ENCODE results near the gene ADGRG6.

The ADGRG6 gene

GRCh38 chr6:142374091-142374770, 72.4 kb downstream of the ADGRG6 start:
- DNase-seq (ENCODE audit: low read depth in 1 of 2, low spot score in 1 of 2): no peak

- no peak for DNase-seq (ENCODE audit: low read depth in 1 of 2, low spot score in 1 of 2)
Measured at GRCh38 chr6:142374965-142375733, 73.3 kb downstream of the ADGRG6 start.

GRCh38 chr6:142376115-142376514, 74.3 kb downstream of the ADGRG6 start:
- DNase-seq (ENCODE audit: low read depth in 1 of 2, low spot score in 1 of 2): no peak

- DNase-seq (ENCODE audit: low read depth in 1 of 2, low spot score in 1 of 2): no peak
Measured at GRCh38 chr6:142376800-142377496, 75.1 kb downstream of the ADGRG6 start.

GRCh38 chr6:142377497-142377848, 75.7 kb downstream of the ADGRG6 start:
- DNase-seq (ENCODE audit: low read depth in 1 of 2, low spot score in 1 of 2): no peak

GRCh38 chr6:142378138-142378875, 76.5 kb downstream of the ADGRG6 start:
- no peak for DNase-seq (ENCODE audit: low read depth in 1 of 2, low spot score in 1 of 2)

- no peak for DNase-seq (ENCODE audit: low read depth in 1 of 2, low spot score in 1 of 2)
Measured at GRCh38 chr6:142380626-142381025, 78.8 kb downstream of the ADGRG6 start.

- no peak for DNase-seq (ENCODE audit: low read depth in 1 of 2, low spot score in 1 of 2)
Measured at GRCh38 chr6:142381181-142381580, 79.4 kb downstream of the ADGRG6 start.

DNA sequence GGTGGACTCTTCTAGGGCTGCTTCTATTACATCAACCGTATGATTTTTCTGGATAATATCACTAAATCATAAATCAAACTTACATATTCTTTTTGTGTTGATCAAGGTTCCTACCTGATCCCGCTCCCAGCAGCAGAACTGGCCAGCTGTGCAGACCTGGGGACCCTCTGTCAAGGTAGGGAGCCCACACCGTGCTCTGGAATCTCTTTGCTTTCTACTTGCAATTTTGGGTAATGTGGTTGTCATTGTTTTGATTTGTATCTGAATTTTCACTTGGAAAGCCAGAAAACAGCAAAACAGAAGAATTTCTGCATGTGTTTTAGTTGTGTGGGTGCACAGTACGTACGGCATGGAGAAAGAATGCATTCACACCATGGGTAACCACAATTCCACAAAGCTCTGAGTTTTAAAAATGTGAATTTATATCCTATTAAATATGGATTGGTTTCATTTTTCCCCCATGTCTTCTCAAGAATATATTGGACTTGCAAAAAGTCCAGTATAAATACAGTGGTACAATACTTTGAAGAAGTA, 80.1 kb downstream of the ADGRG6 start:
- DNase-seq (ENCODE audit: low read depth in 1 of 2, low spot score in 1 of 2): no peak

DNA sequence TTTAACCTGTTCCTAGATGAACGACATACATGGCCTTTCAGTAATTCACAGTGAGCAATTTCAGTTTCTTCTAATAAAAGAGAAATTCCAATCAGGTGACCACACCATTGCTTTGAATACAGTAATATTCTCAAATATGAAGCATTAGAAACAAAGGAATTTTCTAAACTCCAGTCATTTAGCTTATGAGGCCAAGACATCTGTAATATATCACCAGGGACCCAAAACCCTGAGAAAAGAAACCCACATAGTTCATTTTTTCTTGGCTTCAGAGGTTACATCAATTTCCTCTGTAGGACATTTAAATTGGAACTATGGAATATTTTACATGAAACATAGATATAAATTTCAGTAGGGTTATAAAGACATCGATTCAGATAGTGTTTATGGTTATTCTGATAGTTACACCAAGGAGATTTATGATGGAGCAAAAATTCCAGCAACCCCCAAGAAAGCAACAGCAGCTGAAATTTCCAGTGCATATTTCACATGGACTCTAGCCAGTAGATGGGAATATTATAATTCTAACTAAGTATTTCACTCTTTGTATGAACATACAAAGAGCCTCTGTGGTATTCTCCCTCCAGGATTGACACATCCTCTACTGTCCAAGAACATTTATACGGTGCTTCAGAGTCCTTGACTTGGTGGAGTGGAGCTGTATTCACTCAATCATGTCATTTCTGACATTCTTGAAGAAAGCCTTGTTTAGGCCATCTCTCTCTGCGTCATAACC, 82.9 kb downstream of the ADGRG6 start:
- DNase-seq (ENCODE audit: low read depth in 1 of 2, low spot score in 1 of 2): no peak

DNA sequence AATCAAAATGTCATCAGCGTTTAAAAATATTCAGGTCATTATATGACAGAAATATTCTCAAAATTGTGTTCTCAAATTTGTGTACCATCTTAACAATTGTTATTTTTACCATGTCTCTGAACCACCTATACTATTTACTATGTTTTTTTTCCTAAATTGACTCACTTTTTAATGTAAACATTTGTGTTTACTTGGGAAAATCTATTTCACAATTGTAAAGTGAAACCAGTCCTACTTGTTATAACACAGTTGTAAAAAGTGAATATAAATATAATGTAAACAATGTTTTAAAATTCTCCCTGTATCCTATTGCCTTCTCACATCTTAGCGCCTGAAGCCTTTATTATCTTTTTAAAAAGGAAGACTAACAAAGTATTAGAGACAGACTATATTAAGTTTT, 83.5 kb downstream of the ADGRG6 start:
- DNase-seq (ENCODE audit: low read depth in 1 of 2, low spot score in 1 of 2): no peak

DNA sequence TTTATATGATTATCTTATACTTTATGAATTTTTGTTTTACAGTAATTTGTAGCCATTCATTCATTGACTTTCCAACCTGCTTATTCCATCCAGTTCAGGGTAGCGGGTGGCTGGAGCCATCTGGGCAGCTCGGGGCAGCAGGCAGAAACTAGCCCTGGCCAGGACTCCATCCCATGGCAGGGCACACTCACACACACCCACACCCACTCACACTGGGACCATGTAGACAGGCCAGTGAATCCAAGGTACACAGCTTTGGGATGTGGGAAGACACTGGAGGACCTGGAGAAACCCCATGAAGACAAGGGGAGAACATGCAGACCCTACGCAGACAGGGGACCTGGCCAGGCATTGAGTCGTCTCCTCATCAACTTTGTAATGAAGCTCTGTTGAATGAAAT, 84.8 kb downstream of the ADGRG6 start:
- no peak for DNase-seq (ENCODE audit: low read depth in 1 of 2, low spot score in 1 of 2)

DNA sequence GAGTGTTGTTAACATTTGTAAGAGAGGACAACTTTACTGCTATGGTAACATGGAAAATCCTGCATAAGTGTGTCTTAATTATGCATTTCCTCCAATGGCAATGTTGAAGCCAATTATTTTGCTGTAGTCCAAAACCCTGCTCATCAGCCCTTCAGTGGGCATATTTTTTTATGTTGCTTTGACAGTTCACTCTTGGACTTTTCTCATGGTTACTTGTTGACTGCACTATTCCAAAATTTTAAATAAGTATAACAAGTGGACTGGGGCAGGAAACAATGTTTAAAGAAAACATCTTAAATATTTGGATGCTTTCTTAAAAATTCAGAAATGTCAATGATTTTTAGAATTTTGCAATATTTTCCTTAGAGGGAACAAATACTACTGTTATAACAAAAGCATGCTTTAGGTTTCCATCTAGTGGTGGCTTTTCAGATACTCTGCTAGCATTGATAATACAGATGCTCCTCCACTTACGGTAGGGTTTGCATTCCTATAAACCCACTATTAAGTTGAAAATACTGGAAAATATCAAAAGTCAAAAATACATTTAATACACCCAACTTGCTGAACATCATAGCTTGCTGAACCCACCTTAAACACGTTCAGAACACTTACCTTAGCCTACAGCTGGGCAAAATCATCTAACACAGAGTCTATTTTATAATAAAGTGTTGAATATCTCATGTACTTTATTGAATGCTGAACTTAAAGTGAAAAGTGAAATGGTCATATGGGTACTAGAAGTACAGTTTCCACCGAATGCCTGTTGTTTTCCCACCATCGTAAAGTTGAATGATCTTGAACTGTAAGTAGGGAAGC, 86.4 kb downstream of the ADGRG6 start:
- no peak for DNase-seq (ENCODE audit: low read depth in 1 of 2, low spot score in 1 of 2)

DNA sequence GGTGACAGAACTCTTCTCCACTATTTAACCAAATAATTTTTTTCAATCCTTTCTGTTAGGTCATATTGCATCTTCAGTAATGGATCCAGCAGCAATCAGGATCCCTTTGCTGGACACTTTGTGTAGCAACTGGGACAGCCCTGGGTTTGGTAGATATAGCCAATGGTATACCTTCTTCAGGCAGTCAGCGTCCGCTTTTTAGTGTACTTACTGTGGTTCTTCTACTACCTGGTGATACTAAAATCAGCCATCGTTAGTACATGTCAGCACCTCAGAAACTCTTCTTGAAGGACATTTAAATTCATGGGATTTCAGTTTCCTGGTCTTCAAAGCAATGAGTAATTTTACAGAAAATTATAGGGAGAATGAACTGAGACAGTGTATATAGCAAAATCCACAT, 93.5 kb downstream of the ADGRG6 start:
- no peak for DNase-seq (ENCODE audit: low read depth in 1 of 2, low spot score in 1 of 2)

DNA sequence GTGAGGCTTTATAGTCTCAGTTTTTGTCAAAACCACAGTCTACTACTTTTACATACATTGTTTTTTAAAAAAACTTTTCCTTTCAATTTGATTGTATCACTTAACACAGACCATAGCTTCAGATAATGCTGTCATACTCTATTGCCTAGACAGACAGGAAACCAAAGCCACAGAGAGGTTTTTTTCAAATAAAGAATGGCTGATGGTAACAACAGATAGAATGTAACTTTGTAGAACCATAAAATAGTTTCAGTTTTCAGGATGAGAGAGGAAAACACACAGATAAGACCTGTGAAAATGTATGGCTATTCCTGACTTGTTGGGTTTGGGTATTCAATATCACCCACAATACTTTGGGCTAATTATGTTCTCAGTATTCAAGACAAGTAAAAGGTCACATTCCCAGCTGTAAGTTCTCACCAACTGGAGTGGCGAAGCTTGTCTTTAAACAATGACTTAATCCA, 94.0 kb downstream of the ADGRG6 start:
- DNase-seq (ENCODE audit: low read depth in 1 of 2, low spot score in 1 of 2): peak in 1 of 2 donors; percentile 18

- no peak for DNase-seq (ENCODE audit: low read depth in 1 of 2, low spot score in 1 of 2)
Measured at GRCh38 chr6:142398353-142398752, 96.5 kb downstream of the ADGRG6 start.

DNA sequence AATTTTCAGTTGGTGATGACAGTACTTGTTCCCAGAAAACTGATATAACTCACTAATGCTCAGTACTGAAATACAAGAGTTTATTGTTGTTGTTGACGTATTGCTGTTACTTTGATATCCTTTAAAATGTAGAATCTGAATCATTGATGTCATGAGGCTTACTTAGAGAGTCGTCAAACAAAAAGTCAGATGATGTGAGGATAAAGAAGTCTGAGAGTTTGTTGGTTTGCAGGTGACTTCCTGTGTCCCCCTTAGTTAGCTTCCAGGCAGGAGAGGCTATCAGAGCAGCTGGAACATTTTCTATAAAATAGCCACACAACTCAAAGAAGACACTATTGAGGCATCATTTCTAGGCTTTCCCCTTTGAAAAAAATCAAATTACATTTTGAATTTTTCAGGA, 97.9 kb downstream of the ADGRG6 start:
- no peak for DNase-seq (ENCODE audit: low read depth in 1 of 2, low spot score in 1 of 2)

DNA sequence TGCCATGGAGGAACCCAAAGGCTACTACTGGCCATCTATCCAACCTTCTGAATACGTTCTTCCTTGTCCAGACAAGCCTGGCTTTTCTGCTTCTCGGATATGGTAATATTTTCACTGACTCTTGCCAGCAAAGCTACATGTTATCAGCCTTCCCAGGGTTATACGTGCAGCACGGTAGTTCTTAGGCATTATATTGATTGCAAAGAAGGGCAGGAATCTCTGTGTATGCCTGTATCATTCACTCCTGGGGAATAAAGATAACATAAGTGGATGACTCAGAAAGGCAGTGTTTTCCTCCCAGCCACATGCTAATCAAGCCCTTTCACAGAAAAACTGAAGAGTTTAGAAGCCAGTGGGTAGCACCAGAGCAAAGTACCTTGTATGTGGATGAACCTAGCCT, 98.7 kb downstream of the ADGRG6 start:
- no peak for DNase-seq (ENCODE audit: low read depth in 1 of 2, low spot score in 1 of 2)

DNA sequence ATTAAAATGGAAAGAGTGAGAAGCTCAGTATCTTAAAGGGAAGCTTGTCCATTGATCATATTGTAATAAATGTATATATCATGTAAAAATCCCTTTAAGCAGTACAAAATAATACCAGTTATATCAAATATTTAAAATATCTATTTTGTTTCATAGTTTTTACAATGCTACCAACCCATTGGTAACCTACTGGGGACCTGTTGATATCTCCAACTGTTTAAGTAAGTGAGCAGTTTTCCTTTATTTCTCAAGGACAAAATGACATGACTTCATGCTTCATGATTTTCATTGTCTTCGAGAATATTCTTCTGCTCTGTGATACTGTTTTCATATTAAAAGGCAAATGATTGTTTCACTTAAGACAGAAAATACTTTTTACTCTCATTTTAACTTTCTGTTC, 100.0 kb downstream of the ADGRG6 start:
- no peak for DNase-seq (ENCODE audit: low read depth in 1 of 2, low spot score in 1 of 2)

- no peak for DNase-seq (ENCODE audit: low read depth in 1 of 2, low spot score in 1 of 2)
Measured at GRCh38 chr6:142404751-142405150, 102.9 kb downstream of the ADGRG6 start.
